ENCODE results near the gene ACOT12.
A peak's percentile ranks its signal among the peaks of the same experiment; 100 is the strongest.

Gene ACOT12

DNA sequence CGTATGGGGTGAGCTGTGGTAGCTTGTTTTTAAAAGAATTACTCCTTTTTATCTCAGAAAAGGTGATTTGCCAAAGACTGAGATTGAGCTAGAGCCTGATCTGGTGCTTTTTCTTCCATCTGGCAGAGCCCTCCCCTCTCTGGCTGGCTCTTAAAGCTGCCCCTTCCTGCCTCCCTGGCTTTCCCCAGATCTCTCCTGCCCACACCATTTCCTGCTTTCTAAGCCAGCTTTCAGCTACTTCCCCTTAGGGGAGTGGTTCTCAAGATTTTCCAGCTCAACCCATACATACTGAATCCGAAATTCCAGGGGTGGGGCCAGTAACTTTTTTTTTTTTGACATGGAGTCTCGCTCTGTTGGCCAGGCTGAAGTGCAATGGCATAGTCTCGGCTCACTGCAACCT, 4.8 kb upstream of the ACOT12 start:
- no peak overlapping the region for H3K9ac ChIP-seq (ENCODE audit: low read depth, low read length)
- no peak overlapping the region for H3K27ac ChIP-seq (ENCODE audit: low read depth, low read length)
- 82% methylated on average over 4 of the region's 4 CpGs for WGBS
- 0 out of 2 replicates have a peak, but pooled peaks cover 2% of the 10 kb centered on the region for H3K9me3 ChIP-seq (ENCODE audit: insufficient read depth, low read depth, low read length)
- no peak overlapping the region for H3K4me3 ChIP-seq (ENCODE audit: low read length)
- H3K27me3 ChIP-seq (ENCODE audit: insufficient read depth, low read length), result peaks cover 18% of the 10 kb centered on the region
- no peaks in the 10 kb centered on the region for H3K36me3 ChIP-seq (ENCODE audit: insufficient read depth, low read length)
- H3K4me1 ChIP-seq (ENCODE audit: insufficient read depth, low read length), result no peaks in the 10 kb centered on the region

DNA sequence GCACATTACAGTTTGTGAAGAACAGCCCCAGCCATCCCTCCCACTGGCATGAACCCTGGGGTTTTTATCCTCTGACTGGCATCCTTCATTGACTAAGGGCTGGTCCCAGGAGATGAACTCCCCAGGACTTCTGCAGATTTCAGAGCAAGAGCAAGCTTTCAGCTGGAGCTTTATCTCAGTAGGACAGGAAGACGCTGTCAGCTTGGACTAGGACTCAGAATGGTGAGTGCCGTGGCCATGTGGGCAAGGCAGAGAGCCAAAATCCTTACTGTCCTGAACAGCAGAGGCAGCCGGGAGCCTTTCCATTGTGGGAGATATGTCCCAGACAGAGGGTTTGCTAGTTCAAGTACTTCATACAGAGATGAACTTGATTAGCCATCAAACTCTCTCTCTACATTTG, 3.2 kb upstream of the ACOT12 start:
- no peak overlapping the region for H3K27ac ChIP-seq (ENCODE audit: low read depth, low read length)
- H3K36me3 ChIP-seq (ENCODE audit: insufficient read depth, low read length), result no peaks in the 10 kb centered on the region
- 0 out of 2 replicates have a peak, but pooled peaks cover 2% of the 10 kb centered on the region for H3K9me3 ChIP-seq (ENCODE audit: insufficient read depth, low read depth, low read length)
- H3K9ac ChIP-seq (ENCODE audit: low read depth, low read length), result no peak overlapping the region
- WGBS, result 81% methylated on average over 3 of the region's 3 CpGs
- no peak overlapping the region for H3K4me3 ChIP-seq (ENCODE audit: low read length)
- no peaks in the 10 kb centered on the region for H3K4me1 ChIP-seq (ENCODE audit: insufficient read depth, low read length)
- peaks cover 30% of the 10 kb centered on the region for H3K27me3 ChIP-seq (ENCODE audit: insufficient read depth, low read length)

- H3K27ac ChIP-seq (ENCODE audit: low read depth, low read length), result no peak overlapping the region
- 84% methylated on average over 3 of the region's 3 CpGs for WGBS
- no peak overlapping the region for H3K4me3 ChIP-seq (ENCODE audit: low read length)
- H3K9ac ChIP-seq (ENCODE audit: low read depth, low read length), result no peak overlapping the region
- peaks cover 30% of the 10 kb centered on the region for H3K27me3 ChIP-seq (ENCODE audit: insufficient read depth, low read length)
- no peaks in the 10 kb centered on the region for H3K4me1 ChIP-seq (ENCODE audit: insufficient read depth, low read length)
- no peaks in the 10 kb centered on the region for H3K36me3 ChIP-seq (ENCODE audit: insufficient read depth, low read length)
- 0 out of 2 replicates have a peak, but pooled peaks cover 2% of the 10 kb centered on the region for H3K9me3 ChIP-seq (ENCODE audit: insufficient read depth, low read depth, low read length)
These were observed 1.3 kb upstream of the ACOT12 start for GRCh38 chr5:81395262-81395661.

GRCh38 chr5:81393430-81393782, 528 bp downstream of the ACOT12 start:
- Histone ChIP-seq H3K9me3 (ENCODE audit: insufficient read depth, low read depth, low read length) (0 out of 2 replicates have a peak, but pooled peaks cover 2% of the 10 kb centered on the region), H3K27me3 (ENCODE audit: insufficient read depth, low read length) (peaks cover 30% of the 10 kb centered on the region), H3K9ac (ENCODE audit: low read depth, low read length) (no peak overlapping the region), H3K4me3 (ENCODE audit: low read length) (peak overlapping the region; percentile 71), H3K4me1 (ENCODE audit: insufficient read depth, low read length) (no peaks in the 10 kb centered on the region), H3K27ac (ENCODE audit: low read depth, low read length) (no peak overlapping the region), H3K36me3 (ENCODE audit: insufficient read depth, low read length) (no peaks in the 10 kb centered on the region)
- WGBS, result 40% methylated on average over 10 of the region's 10 CpGs

DNA sequence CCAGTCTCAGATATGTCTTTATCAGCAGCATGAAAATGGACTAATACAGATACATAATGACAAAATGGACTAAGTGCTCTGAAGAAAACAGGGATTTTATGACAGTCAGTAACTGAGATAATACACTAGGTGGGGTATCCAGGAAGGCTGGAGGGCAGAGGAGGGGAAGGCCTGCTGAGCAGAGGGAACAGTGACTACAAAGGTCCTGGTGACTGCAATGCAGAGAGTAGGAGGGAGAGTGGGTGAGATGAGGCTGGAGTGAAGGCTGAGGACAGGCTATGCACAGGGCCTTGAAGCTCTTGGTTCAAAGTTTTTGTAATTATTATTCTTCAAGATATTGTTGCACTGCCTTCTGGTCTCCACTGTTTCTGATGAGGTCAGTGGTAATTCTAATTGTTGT, 4.9 kb downstream of the ACOT12 start:
- Histone ChIP-seq H3K4me3 (ENCODE audit: low read length) (no peak overlapping the region), H3K27ac (ENCODE audit: low read depth, low read length) (no peak overlapping the region), H3K9ac (ENCODE audit: low read depth, low read length) (no peak overlapping the region), H3K4me1 (ENCODE audit: insufficient read depth, low read length) (no peaks in the 10 kb centered on the region), H3K9me3 (ENCODE audit: insufficient read depth, low read depth, low read length) (no peaks in the 10 kb centered on the region), H3K27me3 (ENCODE audit: insufficient read depth, low read length) (peaks cover 13% of the 10 kb centered on the region), H3K36me3 (ENCODE audit: insufficient read depth, low read length) (no peaks in the 10 kb centered on the region)

GRCh38 chr5:81388169-81388568, 5.8 kb downstream of the ACOT12 start:
- Histone ChIP-seq H3K36me3 (ENCODE audit: insufficient read depth, low read length) (no peaks in the 10 kb centered on the region), H3K27ac (ENCODE audit: low read depth, low read length) (no peak overlapping the region), H3K4me3 (ENCODE audit: low read length) (no peak overlapping the region), H3K9me3 (ENCODE audit: insufficient read depth, low read depth, low read length) (no peaks in the 10 kb centered on the region), H3K9ac (ENCODE audit: low read depth, low read length) (no peak overlapping the region), H3K27me3 (ENCODE audit: insufficient read depth, low read length) (peaks cover 7% of the 10 kb centered on the region), H3K4me1 (ENCODE audit: insufficient read depth, low read length) (no peaks in the 10 kb centered on the region)
- 92% methylated on average over 4 of the region's 4 CpGs for WGBS

DNA sequence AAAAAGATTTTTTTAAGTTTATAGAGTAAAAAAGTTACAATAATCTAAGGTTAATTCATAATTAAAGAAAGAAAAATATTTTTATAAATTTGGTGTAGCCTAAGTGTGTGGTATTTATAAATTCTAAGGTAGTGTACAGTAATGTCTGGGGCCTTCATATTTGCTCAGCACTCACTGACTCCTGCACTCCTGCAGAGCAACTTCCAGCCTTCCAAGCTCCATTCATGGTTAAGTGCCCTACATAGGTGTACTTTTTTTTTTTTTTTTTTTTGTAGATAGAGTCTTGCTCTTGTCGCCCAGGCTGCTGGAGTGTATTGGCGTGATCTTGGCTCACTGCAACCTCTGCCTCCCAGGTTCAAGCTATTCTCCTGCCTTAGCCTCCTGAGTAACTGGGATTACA, 10.1 kb downstream of the ACOT12 start:
- H3K4me3 ChIP-seq (ENCODE audit: low read length), result no peak overlapping the region
- no peaks in the 10 kb centered on the region for H3K4me1 ChIP-seq (ENCODE audit: insufficient read depth, low read length)
- no peaks in the 10 kb centered on the region for H3K36me3 ChIP-seq (ENCODE audit: insufficient read depth, low read length)
- 95% methylated on average over 2 of the region's 2 CpGs for WGBS
- no peak overlapping the region for H3K9ac ChIP-seq (ENCODE audit: low read depth, low read length)
- no peaks in the 10 kb centered on the region for H3K27me3 ChIP-seq (ENCODE audit: insufficient read depth, low read length)
- H3K27ac ChIP-seq (ENCODE audit: low read depth, low read length), result no peak overlapping the region
- H3K9me3 ChIP-seq (ENCODE audit: insufficient read depth, low read depth, low read length), result no peaks in the 10 kb centered on the region

DNA sequence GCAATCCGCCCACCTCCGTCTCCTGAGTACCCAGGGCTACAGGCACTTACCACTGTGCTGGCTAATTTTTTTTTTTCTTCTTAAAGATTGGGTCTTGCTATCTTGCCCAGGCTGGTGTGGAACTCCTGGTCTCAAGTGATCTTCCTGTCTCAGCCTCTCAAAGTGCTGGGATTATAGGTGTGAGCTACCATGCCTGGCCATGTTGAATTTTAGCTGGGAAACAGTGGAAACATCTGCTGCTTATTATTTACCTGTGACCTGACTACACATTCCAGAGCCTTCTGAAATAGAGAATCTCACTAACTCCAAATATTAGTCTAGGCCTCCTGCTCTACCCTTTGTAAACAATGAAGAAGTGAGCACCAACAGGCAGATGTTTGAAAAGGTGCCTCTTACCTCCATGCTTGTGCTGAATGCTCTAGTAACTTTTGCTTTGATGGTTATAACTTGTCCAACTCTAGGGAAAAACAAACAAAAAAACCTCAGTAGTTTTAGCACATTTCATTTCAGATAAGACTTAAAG, 22.5 kb downstream of the ACOT12 start:
- H3K4me1 ChIP-seq (ENCODE audit: insufficient read depth, low read length), result no peaks in the 10 kb centered on the region
- H3K27me3 ChIP-seq (ENCODE audit: insufficient read depth, low read length), result no peaks in the 10 kb centered on the region
- H3K36me3 ChIP-seq (ENCODE audit: insufficient read depth, low read length), result no peaks in the 10 kb centered on the region
- no peaks in the 10 kb centered on the region for H3K9me3 ChIP-seq (ENCODE audit: insufficient read depth, low read depth, low read length)
- H3K9ac ChIP-seq (ENCODE audit: low read depth, low read length), result no peak overlapping the region
- no peak overlapping the region for H3K27ac ChIP-seq (ENCODE audit: low read depth, low read length)
- 95% methylated on average over 2 of the region's 2 CpGs for WGBS
- no peak overlapping the region for H3K4me3 ChIP-seq (ENCODE audit: low read length)

DNA sequence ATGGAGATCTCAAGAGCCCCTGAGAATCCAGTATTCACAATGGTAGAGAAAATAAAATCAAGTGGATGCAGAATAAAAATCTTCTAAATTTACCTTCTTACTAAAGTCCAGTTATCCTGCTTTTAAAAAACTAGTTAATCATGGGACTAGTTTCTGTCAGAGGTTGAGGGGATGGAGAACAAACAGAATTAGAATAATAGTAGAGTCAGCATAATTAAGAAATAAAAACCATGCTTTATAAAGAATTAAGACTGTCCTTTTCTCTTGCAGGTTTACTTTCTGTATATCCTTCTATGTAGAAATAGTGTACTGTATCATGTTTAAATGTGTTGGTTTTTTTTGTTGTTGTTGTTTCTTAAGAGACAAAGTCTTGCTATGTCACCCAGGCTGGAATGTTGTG, 23.0 kb downstream of the ACOT12 start:
- no peaks in the 10 kb centered on the region for H3K36me3 ChIP-seq (ENCODE audit: insufficient read depth, low read length)
- no peak overlapping the region for H3K27ac ChIP-seq (ENCODE audit: low read depth, low read length)
- H3K9me3 ChIP-seq (ENCODE audit: insufficient read depth, low read depth, low read length), result no peaks in the 10 kb centered on the region
- H3K27me3 ChIP-seq (ENCODE audit: insufficient read depth, low read length), result no peaks in the 10 kb centered on the region
- no peak overlapping the region for H3K4me3 ChIP-seq (ENCODE audit: low read length)
- no peak overlapping the region for H3K9ac ChIP-seq (ENCODE audit: low read depth, low read length)
- no peaks in the 10 kb centered on the region for H3K4me1 ChIP-seq (ENCODE audit: insufficient read depth, low read length)

DNA sequence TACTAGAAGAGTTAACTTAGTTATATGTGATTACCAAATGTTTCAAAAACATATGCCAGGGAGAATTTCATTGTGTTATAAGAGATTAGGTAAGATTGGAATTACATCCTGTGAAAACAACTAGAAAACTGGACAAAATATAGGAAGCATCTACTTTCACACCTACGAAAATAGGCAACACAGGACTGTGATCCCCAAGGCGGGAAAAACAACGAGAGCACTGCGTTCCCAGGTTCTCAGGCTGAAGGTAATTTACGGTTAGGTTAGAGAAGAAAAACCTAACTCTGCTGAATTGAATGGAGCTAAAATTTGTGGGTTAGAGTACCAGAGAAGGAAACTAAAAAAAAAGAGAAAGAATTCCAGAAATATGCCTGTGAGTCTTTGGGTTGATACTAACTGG, 28.4 kb downstream of the ACOT12 start:
- H3K9ac ChIP-seq (ENCODE audit: low read depth, low read length), result no peak overlapping the region
- H3K4me3 ChIP-seq (ENCODE audit: low read length), result no peak overlapping the region
- WGBS, result 91% methylated on average over 5 of the region's 5 CpGs
- H3K27ac ChIP-seq (ENCODE audit: low read depth, low read length), result no peak overlapping the region
- H3K4me1 ChIP-seq (ENCODE audit: insufficient read depth, low read length), result no peaks in the 10 kb centered on the region
- no peaks in the 10 kb centered on the region for H3K9me3 ChIP-seq (ENCODE audit: insufficient read depth, low read depth, low read length)
- H3K27me3 ChIP-seq (ENCODE audit: insufficient read depth, low read length), result no peaks in the 10 kb centered on the region
- no peaks in the 10 kb centered on the region for H3K36me3 ChIP-seq (ENCODE audit: insufficient read depth, low read length)

GRCh38 chr5:81363093-81363871, 30.7 kb downstream of the ACOT12 start:
- Histone ChIP-seq H3K36me3 (ENCODE audit: insufficient read depth, low read length) (no peaks in the 10 kb centered on the region), H3K27me3 (ENCODE audit: insufficient read depth, low read length) (no peaks in the 10 kb centered on the region), H3K9me3 (ENCODE audit: insufficient read depth, low read depth, low read length) (no peaks in the 10 kb centered on the region), H3K4me1 (ENCODE audit: insufficient read depth, low read length) (peaks cover 11% of the 10 kb centered on the region; the same call in 1 of the 2 replicates), H3K9ac (ENCODE audit: low read depth, low read length) (no peak overlapping the region), H3K27ac (ENCODE audit: low read depth, low read length) (no peak overlapping the region), H3K4me3 (ENCODE audit: low read length) (no peak overlapping the region)
- WGBS, result 96% methylated on average over 3 of the region's 4 CpGs
